Erythroblast (primary cell): Measurements from ENCODE around the gene CYBRD1.
"Not testable (repeated sequence)": the region's sequence is repeated elsewhere in the genome, so short reads cannot be mapped to it uniquely, and the experiment has no call there.

ENCODE experiments used
- GATA1 ChIP-seq: IDR thresholded peaks from 2 replicates; pipeline ENCODE4 v1.6.1; 2011; ENCODE audit warnings: low read depth, mild to moderate bottlenecking, control low read depth, low read length, moderate library complexity
- POLR2A ChIP-seq: IDR thresholded peaks from 2 replicates; pipeline ENCODE4 v1.6.1; 2011; ENCODE audit warnings: mild to moderate bottlenecking, low read length

DNA sequence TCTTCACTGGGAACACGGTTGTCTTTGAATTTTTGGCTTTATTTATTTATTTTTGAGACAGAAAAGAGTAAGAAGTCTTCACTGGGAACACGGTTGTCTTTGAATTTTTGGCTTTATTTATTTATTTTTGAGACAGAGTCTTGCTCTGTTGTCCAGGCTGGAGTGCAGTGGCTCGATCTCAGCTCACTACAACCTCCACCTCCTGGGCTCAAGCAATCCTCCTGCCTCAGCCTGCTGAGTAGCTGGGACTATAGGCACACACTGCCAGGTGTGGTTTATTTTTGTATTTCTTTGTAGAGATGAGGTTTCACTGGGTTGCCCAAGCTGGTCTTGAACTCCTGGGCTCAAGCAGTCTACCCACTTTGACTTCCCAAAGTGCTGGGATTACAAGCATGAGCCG, 13.3 kb downstream of the CYBRD1 start:
- not testable (repeated sequence) for TF ChIP-seq POLR2A, GATA1
